ENCODE measurements around the gene PLB1.

PLB1 gene

DNA sequence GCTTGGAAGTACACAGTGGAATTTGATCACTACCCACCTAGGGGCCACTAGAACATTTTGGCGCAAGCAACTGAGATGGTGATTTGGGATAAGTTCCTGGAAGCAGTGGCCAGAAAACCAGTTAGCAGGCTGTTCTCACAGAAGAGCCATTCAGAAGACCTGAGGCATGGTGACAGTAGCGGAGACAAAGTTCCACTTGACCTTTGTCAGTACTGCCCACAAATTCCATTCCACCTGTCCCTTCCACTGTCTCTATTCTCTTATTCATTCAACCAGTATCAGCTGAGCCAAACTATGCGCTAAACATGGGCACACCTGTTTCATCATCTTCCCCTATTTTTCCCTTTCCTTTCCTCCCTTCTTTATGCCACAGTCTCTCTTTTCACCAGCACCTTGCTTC lies 196.6 kb downstream of the PLB1 start:
- DNase-seq (ENCODE audit: low read depth), result no peak

DNA sequence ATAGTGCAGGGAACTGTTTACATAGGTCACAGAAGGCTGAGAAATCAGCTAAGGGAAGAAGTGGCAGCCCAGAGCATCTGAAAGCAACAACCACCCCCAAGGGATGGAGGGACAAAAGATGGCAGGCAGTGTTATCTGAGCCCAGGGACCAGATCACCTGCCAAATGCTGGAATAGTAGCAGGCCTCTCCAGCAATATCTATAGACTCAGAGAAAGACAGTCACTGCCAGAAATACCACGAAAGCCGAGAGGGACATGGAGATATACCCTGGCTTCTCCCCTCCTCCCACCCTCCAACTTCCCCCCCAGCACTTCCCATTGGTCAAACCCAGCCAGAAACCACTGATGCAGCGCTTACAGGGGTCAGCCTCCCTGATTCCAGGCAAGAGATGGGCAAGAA lies 197.4 kb downstream of the PLB1 start:
- no peak for DNase-seq (ENCODE audit: low read depth)

All from GM04504 (cell line).